Stimulated activated CD8-positive, alpha-beta memory T cell treated with anti-CD3 and anti-CD28 coated beads, Interleukin-7, amount 100 ng/mL, for 24 hours (primary cell): ENCODE measurements around the gene ATP6V0C.
"Not testable (repeated sequence)": the region's sequence is repeated elsewhere in the genome, so short reads cannot be mapped to it uniquely, and the experiment has no call there.

ENCODE experiments used
- DNase-seq: peaks from one replicate; pipeline ENCODE4 v3.0.0-alpha.2; 2020; ENCODE audit warnings: low read depth

The ATP6V0C gene

DNA sequence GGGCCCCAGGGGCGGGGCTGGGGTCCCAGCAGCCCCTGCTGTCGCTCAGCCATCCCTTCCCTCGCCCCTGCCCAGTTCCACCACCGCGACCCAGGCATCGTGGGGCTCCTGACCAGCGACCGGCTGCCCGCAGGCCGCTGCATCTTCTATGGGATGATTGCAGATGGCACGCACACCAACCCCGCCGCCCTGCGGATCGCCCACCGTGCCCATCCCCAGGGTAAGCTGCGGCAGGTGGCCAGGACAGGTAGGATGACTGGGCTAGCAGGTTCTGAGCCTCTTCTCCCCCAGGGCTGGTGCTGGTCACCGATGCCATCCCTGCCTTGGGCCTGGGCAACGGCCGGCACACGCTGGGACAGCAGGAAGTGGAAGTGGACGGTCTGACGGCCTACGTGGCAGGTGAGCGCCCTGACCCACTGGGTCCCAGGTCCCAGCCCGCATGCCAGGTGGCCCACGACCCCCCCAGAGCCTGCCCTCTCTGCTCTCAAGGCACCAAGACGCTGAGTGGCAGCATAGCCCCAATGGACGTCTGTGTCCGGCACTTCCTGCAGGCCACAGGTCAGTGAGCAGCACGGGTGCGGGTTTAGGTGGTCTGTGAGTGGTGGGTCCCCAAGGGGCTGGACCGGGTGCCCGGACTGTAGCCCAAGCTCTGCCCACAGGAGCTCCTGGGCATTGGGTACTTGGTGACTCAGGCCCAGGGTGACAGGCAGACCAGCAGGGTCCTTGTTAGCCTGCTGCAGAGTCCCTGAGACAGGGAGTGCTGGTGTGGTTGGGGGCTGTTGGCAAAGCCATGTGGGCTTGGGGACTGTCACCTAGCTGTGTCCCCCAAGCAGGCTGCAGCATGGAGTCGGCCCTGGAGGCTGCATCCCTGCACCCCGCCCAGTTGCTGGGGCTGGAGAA is 14.7 kb downstream of the ATP6V0C start:
- DNase-seq, result no peak

DNA sequence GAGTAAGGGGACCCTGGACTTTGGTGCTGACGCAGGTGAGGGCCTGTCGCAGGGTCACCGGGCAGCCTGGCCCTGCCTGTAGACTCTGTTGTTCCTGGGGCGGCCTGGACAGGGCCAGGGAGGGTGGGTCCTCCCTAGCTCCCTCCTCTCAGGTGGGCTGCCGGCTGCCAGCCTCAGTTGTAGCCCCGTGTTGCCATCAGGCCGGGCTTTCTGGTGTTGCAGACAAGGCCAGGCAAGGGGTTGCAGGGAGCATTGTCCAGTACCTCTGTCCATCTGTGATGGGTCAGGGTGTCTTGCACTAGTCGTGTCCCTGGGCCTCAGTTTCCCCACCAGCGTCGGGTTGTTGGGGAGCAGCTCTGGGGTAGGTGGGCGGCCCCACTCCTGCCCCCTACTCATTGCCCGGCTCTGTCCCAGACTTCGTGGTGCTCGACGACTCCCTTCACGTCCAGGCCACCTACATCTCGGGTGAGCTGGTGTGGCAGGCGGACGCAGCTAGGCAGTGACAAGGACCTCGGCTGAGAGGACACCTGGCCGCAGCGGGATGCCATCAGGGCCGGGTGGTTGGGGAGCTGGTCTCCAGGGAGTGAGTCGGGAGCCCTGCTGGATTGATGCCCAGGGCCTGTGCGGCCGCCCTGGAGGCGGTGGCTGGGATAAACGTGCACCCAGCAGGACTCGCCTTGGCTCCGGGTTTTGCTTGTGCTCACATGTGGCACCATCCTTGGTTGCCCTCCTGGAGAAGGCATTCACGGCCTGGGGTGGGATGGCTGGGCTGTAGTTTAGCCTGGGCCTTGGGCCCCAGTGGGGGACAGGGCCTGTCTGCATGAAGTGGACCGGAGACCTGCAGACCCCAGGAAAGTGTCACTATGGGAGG is 15.5 kb downstream of the ATP6V0C start:
- no peak for DNase-seq

DNA sequence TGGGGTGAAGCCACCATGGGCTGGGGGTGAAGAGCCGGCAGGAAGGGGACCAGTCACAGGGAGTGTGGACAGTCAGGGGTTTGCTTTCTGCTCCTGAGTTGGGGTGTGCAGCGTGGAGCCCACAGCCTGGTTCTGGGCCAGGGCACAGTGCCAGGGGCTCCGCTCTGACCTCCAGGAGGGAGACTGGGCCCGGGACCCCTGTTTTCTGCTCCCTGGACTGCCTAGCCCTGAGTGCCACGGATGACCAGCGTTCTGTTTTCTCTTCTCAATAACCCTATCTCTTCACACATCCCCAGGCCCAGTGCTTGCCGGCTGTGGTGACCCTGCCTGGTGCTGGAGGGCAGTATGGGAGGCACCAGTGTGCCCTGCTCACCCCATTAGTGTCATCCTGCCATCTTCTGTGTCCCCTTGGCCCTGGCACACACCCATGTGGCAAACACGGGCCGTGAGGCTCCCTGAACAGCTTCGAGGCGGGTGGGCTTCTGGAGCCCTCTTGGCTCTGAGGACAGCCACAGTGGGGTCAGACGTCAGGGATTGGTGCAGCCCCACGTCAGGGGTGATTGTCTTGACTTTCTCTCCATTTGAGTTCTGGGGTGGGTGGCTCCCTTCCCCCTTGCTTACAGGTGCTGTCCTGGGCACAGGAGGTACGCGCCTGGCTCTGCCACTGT is 16.3 kb downstream of the ATP6V0C start:
- no peak for DNase-seq

DNA sequence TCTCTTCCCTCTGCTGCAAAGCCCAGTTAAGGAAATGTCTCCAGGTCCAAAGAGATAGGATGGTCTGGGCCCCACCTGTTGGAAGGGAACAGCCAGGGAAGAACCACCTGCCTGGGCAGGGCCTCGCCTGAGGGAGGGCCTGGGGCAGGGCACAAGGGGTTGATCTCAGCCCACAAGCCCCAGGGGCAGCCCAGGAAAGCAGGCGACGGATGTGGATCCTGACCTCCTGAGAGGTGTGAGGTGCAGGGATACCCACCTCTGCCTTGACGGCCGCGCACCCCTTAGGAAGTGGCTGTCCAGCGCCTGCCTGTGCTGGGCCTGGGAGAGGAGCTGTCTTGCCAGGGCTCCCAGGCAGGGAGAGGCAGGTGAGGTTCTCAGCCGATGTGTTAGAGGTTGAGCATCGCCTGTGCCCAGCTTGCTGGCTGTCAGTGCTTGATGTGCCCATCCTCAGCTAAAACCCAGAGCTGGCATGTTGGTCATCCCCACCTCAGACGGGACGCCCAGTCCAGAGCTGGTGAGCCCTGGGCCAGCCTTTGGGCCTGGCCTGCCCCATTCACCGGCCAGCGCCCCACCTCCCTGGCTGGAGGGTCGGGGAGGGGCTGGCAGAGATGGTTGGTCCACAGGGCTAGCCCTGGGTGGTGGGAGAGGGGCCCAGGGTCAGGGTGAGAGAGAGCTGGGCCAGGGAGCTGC is 17.0 kb downstream of the ATP6V0C start:
- DNase-seq, result no peak

DNA sequence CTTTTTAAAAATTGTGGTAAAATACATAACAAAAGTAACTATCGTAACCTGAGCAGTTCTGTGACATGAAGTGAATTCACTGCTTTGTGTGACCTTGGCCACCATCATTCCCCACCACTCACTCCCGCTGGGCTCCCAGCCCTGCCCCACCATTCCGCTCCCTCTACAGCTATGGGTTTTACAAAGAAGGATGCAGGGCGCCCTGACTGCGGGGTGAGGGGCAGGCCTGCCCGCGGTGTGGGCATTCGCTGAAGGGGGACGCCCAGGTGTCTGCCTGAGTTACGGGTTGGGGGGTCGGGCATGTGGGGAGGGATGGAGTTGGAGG is 17.6 kb downstream of the ATP6V0C start, which contains the start of gene CEMP1:
TSS of gene CEMP1 (minus strand) at position 38 of the 325 bp plus-strand sequence. CDS start 335 bp downstream, outside the sequence.
- DNase-seq, result no peak

DNA sequence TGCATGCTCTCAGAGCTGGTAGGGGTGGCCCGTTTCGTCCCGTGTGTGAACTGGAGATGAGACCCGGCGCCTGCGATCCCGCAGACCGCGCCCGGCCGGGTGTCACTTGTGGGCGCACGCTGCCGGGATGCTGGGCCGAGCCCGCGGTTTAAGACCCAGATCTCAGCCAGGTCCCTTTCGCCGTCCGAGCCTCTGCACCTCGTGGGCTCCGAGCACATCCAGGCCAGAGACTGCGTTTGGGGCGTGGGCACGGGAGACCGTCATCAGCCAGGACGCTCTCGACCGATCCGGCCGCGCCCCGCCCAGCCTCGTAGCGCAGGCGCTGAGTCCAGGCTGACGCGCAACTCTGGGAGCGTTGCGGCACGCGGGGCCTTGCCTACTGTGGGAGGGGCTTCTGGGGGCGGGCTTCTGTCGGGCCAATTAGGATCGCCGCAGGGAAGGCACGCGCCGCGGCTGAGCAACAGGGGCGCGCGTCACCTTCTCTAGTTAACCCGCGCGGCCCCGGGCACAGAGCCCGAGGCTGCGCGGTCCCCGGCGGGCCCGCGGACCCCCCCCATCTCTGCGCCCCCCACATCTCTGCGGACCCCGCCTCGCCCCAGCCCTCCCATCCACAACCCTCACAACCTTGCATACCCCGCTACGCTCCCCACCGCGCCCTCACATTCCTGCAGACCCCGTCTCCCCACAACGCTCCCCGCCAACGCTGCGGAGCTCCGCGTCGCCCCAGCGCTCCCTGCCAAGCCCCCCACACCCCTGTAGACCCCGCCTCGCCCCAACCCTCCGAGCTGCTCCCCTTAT is 18.1 kb downstream of the ATP6V0C start:
- DNase-seq, result peak; percentile 94

DNA sequence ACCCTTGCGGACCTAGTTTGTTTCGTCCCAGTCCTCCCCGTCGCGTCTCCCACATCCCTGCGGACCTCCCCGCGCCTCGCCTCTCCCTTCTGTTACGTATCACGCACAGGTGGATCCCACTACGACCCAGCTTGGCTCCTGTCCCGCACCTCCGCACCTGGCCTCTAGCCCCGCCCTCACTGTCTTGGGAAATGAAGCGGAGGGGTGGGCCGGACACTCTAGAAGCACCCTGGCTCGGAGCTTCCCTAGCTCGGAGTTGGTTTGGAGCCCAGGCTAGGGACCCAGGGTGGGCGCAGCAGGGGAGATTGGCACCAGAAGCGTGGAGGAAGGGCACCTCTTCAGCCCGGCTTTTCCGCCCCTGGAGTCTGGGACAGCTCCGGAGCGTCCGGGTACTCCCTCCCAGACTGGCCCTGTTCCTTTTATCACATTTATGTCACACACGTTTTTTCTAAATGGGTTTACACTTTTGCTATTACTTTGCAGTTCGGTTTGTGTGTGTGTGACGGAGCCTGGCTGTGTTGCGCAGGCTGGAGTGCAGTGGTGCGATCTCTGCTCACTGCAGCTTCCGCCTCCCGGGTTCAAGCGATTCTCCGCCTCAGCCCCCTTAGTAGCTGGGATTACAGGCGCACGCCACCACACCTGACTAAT is 18.9 kb downstream of the ATP6V0C start:
- DNase-seq, result no peak

DNA sequence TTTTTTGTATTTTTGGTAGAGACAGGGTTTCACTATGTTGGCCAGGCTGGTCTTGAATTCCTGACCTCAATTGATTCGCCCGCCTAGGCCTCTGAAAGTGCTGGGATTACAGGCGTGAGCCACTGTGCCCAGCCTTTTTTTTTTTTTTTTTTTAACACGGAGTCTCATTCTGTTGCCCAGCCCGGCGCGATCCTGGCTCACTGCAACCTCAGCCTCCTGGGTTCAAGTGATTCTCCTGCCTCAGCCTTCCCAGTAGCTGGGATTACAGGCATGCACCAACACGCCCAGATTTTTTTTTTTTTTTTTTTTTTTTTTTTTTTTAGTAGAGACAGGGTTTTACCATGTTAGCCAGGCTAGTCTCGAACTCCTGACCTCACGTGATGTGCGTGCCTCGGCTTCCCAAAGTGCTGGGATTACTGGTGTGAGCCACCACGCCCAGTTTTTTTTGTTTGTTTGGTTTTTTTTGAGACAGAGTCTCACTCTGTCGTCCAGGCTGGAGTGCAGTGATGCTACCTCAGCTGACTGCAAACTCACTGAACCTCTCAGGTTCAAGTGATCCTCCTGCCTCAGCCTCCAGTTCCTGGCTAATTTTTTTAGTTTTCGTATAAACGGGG is 19.5 kb downstream of the ATP6V0C start:
- not testable (repeated sequence) for DNase-seq

DNA sequence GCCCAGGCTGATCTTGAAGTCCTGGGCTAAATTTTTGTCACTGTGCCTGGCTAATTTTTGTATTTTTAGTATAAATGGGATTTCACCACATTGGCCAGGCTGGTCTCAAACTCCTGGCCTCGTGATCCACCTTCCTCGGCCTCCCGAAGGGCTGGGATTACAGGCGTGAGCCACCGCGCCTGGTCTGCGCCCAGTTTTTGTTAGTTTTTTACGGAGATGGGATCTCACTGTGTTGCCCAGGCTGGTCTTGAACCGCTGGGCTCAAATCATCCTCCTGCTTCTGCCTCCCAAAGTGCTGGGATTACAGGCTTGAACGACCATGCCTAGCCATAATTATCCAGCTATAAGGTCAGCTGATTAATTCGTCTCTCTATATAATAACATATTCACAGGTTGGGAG is 20.2 kb downstream of the ATP6V0C start:
- no peak for DNase-seq

DNA sequence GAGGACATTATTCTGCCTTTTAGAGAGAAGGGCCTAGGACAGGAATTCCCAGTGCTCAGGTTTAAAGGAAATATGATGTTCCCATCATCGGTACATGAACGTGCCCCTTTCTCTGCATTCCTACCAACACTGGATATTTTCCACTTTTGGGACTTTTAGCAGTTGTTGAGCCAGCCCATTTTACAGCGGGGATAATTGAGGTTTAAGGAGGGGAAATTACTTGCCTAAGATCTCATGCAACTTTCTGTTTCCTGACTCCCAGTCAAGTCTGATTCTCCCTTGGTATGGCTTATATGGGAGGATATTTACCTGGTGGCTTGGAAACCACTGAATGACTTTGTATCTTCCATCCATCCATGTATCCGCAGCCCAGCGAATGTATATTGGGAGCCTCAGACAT is 20.6 kb downstream of the ATP6V0C start:
- not testable (repeated sequence) for DNase-seq

DNA sequence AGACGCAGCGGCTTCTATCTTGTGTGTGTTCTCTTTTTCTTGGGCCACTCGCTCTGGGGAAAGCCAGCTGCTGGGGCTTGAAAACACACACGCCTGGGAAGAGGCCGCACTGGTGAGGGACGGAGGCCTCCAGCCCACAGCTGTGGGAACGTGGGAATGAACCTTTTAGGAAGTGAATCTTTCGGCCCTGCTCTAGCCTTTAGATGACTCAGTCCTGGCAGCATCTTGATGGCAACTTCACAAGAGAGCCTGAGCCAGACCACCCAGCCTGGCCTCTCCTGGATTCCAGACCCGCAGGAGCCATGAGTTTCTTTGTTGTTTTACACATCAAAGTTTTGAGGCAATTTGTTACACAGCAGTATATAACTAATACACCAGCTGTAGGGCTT is 21.9 kb downstream of the ATP6V0C start:
- no peak for DNase-seq

DNA sequence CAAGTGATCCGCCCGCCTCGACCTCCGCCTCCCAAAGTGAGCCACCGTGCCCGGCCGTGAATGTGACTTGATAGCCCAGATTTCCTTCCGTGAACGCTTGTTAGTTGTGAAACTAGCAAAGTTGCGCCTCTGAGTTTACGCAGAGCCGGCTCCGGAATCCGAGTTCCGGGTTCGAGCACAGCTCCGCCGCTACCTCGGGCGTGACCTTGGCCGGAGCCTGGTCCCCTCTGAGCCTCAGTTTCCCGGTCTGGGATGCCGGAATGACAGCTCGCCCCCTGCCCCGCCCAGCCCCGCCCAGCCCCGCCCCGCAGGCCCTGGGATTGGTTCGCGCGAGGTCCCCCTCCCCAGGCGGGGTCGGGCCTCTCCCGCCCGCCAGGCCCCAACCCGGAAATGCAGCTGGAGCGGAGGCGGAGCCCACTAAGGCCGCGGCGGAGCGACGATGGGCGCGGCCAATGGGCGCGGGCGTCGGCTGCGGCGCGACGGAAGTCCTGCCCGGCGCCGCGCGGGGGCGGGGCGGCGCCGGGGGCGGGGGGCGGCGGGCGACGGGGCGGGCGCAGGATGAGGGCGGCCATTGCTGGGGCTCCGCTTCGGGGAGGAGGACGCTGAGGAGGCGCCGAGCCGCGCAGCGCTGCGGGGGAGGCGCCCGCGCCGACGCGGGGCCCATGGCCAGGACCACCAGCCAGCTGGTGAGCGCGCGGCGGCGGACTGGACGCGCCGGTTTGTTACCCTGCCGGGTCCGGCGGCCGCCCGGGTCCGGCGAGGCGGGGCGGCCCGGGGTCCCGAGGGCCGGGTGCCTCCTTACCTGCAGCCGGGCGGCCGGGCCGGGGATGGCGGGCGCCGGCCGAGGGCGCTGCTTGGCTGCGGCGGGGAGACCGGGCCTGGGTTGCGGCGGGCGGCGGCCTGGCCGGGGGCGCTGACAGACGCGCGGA is 24.0 kb downstream of the ATP6V0C start, which contains the start of gene PDPK1:
TSS of gene PDPK1 (plus strand) at position 571 of the 929 bp plus-strand sequence. CDS start at position 663, 92 bp downstream.
- peak; percentile 74 for DNase-seq

DNA sequence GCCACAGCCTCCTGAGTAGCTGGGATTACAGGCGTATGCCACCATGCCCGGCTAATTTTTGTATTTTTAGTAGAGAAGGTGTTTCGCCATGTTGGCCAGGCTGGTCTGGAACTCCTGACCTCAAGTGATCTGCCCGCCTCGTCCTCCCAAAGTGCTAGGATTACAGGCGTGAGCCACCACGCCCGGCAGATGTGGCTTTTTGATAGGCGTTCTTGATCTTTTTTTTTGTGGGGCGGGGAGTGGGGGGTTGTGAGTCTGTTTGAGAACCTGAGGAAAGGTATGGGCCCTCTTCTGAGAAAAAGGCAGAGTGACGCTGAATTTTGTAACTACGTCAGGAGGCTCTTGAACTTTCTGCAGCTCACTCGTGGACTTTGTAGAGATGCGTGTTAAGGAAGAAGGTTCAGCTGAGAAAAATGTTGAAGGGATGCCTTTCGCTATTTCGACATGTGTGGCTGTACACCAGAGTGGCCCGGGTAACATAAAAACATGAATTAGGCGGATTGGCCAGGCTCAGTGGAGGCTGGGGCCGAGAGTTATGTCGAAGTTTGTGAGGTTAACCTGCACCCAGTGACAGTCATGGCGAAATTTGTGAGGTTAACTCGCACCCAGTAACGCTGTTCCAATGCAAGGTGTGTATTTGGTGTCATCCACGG is 25.6 kb downstream of the ATP6V0C start:
- DNase-seq, result not testable (repeated sequence)

DNA sequence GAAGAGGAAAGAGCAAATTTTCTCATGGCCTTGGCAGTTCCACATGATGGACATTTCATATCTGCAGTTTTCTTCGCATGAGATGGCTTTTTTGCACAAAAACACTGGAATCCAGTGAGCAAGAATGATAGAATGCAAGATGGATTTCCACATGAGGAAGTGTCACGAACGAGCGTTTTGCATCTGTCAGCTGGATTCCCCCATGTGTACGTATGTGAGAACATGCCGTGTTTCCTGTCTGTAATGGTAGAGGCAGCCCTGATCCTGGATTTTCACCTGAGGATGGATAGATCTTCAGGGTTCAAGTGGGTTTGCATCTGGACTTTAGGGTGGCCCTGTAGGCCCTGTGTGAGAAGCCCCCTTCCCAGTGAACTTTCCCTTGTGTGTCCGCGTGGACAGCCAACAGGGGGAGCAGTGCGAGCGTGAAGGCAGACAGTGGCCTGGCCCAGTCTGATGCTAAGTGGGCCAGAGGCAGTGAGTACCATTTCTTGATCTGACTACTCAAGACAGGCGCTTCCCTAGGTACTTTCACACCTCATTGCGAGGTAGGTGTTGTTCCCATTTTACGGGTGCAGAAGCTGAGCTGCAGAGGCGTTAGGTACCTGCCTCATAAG is 26.2 kb downstream of the ATP6V0C start:
- DNase-seq, result not testable (repeated sequence)

DNA sequence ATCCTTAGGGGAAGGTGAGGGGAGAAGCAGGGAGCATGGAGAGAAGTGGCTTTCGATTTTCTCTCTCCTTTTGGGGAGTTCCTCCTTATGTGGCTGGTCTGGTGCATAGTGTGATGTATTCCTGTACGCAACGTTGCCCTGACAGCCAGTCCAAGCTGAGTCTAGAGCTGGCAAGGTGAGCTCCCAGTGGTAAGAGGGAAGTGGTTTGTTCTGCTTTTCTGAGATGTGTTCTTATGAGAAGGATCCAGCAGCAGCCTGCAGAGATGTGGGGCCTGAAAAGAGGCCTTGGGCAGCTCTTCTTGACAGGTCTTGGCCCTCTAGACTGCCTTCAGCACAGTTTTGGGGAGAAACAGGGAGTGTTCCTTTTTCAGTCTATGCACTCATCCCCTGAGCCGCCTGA is 27.2 kb downstream of the ATP6V0C start:
- DNase-seq, result not testable (repeated sequence)

DNA sequence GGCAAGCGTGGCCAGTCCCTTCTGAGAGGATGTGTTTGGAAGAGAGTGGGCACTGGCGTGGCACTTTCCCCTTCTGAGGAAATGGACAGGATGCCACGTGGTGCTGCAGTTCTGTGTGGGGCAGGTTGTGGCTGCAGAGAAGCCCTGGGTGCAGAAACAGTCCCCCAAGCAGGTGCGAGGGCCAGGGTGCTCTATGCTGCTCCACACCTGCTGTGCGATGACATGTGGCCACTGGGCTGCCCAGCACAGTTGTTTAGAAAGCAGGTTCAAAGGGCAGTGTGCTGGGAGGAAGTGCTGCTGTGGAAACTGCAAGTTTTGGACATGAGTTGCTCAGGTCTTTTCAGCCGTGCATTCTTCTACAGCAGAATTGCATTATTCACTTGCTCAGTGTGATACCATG is 27.7 kb downstream of the ATP6V0C start:
- DNase-seq, result not testable (repeated sequence)

DNA sequence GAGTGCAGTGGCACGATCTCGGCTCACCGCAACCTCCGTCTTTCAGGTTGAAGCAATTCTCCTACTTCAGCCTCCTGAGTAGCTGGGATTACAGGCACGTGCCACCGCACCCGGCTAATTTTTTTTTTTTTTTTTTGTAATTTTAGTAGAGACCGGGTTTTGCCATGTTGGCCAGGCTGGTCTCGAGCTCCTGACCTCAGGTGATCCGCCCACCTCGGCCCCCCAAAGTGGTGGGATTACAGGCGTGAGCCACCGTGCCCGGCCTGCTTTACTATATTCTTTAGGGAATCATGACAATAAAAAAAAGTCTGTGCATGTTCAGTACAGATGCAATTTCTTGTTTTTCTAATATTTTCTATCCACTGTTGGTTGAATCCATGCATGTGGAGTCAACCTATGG is 30.0 kb downstream of the ATP6V0C start:
- DNase-seq, result not testable (repeated sequence)
